Suprapubic skin (tissue), 4 donors: ENCODE measurements around the gene STATH.

Experiments
- EP300 ChIP-seq: sonication (generic); formaldehyde crosslinking; IDR thresholded peaks from one replicate; pipeline ENCODE4 v1.6.1; 2017; ENCODE audit warnings: antibody characterized with exemption
- POLR2A ChIP-seq, 2 donors: fragments of 450-650 bp; IDR thresholded peaks; one replicate each; pipeline ENCODE4 v1.6.1; 2017; ENCODE audit warnings: antibody characterized with exemption in 2 of 2, mild to moderate bottlenecking in 2 of 2, moderate library complexity in 2 of 2
- POLR2AphosphoS5 ChIP-seq, 3 donors: sonication (generic); formaldehyde crosslinking; IDR thresholded peaks; one replicate each; pipeline ENCODE4 v1.6.1; 2017; ENCODE audit warnings: antibody characterized with exemption in 3 of 3
- TF ChIP-seq, protein P1 (sequence below), 2 donors: fragments of 200-600 bp in 1 of 2; fragments of 450-650 bp in 1 of 2; sonication (generic) in 1 of 2; IDR thresholded peaks; one replicate each; pipeline ENCODE4 v1.5.1; 2016 to 2019; ENCODE audit warnings: antibody characterized with exemption in 2 of 2, mild to moderate bottlenecking in 1 of 2, moderate library complexity in 1 of 2

DNA sequence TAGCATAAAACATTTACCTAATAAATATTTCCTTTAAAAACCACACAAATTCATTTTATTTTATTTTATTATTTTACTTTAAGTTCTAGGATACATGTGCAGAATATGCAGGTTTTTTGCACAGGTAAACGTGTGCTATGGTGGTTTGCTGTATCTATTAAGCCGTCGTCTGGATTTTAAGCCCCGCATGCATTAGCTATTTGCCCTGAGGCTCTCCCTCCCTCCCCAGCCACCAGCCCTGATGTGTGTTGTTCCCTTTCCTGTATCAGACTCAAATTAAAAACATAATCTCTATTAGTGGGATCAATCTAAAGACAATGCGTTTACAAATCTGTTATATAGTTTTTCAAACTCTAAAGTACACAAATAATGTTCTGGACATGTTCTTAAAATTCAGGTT lies 31.2 kb downstream of the STATH start:
- TF ChIP-seq, protein P1, sequence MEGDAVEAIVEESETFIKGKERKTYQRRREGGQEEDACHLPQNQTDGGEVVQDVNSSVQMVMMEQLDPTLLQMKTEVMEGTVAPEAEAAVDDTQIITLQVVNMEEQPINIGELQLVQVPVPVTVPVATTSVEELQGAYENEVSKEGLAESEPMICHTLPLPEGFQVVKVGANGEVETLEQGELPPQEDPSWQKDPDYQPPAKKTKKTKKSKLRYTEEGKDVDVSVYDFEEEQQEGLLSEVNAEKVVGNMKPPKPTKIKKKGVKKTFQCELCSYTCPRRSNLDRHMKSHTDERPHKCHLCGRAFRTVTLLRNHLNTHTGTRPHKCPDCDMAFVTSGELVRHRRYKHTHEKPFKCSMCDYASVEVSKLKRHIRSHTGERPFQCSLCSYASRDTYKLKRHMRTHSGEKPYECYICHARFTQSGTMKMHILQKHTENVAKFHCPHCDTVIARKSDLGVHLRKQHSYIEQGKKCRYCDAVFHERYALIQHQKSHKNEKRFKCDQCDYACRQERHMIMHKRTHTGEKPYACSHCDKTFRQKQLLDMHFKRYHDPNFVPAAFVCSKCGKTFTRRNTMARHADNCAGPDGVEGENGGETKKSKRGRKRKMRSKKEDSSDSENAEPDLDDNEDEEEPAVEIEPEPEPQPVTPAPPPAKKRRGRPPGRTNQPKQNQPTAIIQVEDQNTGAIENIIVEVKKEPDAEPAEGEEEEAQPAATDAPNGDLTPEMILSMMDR (IDR thresholded peaks at IDR 0.05) = no peak
- TF ChIP-seq POLR2AphosphoS5 (IDR thresholded peaks at IDR 0.05) = no peak
- no peak for TF ChIP-seq POLR2A (IDR thresholded peaks at IDR 0.05)
- no peak for TF ChIP-seq EP300
